ENCODE measurements around the gene SLU7. TPM values are rescaled to one million over a fixed set of nuclear protein-coding genes. Genes with fewer than 3 reads are reported as not detected.

The SLU7 gene
- total and polyA plus RNA-seq, 2 donors (not counting 3 experiments of a cell fraction or from before 2014, with no cell fraction given), result 10.2 to 48.2 TPM

- Histone ChIP-seq H3K27me3 (ENCODE audit: control insufficient read depth in 2 of 2, insufficient read depth in 2 of 2, low read length in 2 of 2) (no peaks in the 10 kb centered on the region), H3K4me3 (replicated peaks in 1 of 3; ENCODE audit: insufficient read depth in 1 of 3, low read depth in 1 of 3, low read length in 3 of 3) (peak overlapping the region; percentile 1 to 51 (median 3)), H3K4me1 (ENCODE audit: control insufficient read depth, extremely low read depth, insufficient read depth, low read length) (peaks cover 59% of the 10 kb centered on the region), H3K4me2 (ENCODE audit: insufficient read depth, low read length) (peak overlapping the region; percentile 32), H3K36me3 (ENCODE audit: control insufficient read depth in 2 of 2, extremely low read depth in 1 of 2, insufficient read depth in 2 of 2, low read length in 2 of 2) (no peaks in the 10 kb centered on the region), H4K20me1 (replicated peaks; ENCODE audit: control insufficient read depth, extremely low read depth, insufficient read depth, low read length) (no peaks in the 10 kb centered on the region), H3K79me2 (ENCODE audit: control insufficient read depth, insufficient read depth, low read length) (peaks cover 50% of the 10 kb centered on the region), H3K9ac (replicated peaks; ENCODE audit: extremely low read depth, insufficient read depth, low read length) (peak overlapping the region; percentile 25), H2AFZ (ENCODE audit: low read depth, low read length) (peak overlapping the region; percentile 38), H3K9me3 (replicated peaks; ENCODE audit: control insufficient read depth, insufficient read depth, low read length) (no peaks in the 10 kb centered on the region), H3K9me1 (replicated peaks; ENCODE audit: control insufficient read depth, extremely low read depth, insufficient read depth, low read length) (no peaks in the 10 kb centered on the region), H3K27ac (ENCODE audit: insufficient read depth, low read depth, low read length) (peak overlapping the region; percentile 67)
- intact Hi-C loops (cut with micrococcal nuclease), result no loop called here
- dilution Hi-C loops (cut with MboI; ENCODE audit: extremely low pct_ligation_motif_present, low sequenced_read_pairs), result no loop called here
- ChIA-PET POLR2A (interaction anchor here (1.2 to 1.3 kb wide), 2 partner anchors 44 to 49 kb away, joined by 4 read pairs; partner anchors contain the start of gene SLU7), CTCF (interaction anchor here (2.1 to 2.6 kb wide), 3 partner anchors 9 to 41 kb away, joined by 6 to 37 read pairs (median 8); no protein-coding TSS in a partner anchor)
- TSS peak; percentile 32 for BruUV-seq (replicated peaks)
- FAIRE-seq (no peak), DNase-seq (ENCODE audit: low read depth, low spot score) (no peak)
- no peak for TF ChIP-seq CTCF (IDR thresholded peaks at IDR 0.05; ENCODE audit: extremely low read depth in 1 of 2, insufficient read depth in 1 of 2, low read depth in 1 of 2, low read length in 2 of 2)
- TF ChIP-seq POLR2AphosphoS5 (IDR thresholded peaks at IDR 0.05; ENCODE audit: insufficient read depth, low read depth, low read length), result no peak
Observed at GRCh38 chr5:160468363-160468975, 49.6 kb upstream of the SLU7 start.
